GM23338 (cell line): Measurements from ENCODE around the gene NSL1. TPM values are rescaled to one million over a fixed set of nuclear protein-coding genes. Genes with fewer than 3 reads are reported as not detected.

ENCODE experiments used
- ATAC-seq: fragments of 200-7000 bp; cut with Tn5 transposase; 3 replicates; pipeline ENCODE4 v1.9.1; 2020
- DNase-seq: peaks from one replicate; pipeline ENCODE4 v3.0.0-alpha.2; 2015; ENCODE audit warnings: low spot score
- H2AFZ ChIP-seq: fragments of 200-600 bp; sonication (generic); 2 replicates; pipeline ENCODE4 v1.8.0; 2016; ENCODE audit warnings: antibody characterized with exemption, mild to moderate bottlenecking, moderate library complexity
- H3F3A ChIP-seq: fragments of 200-600 bp; sonication (generic); replicated peaks from 2 replicates; pipeline ENCODE4 v1.8.0; 2017; ENCODE audit warnings: antibody characterized with exemption, mixed run types, low read depth
- H3K27ac ChIP-seq: fragments of 200-600 bp; sonication (generic); 2 replicates; pipeline ENCODE4 v1.6.1; 2016; ENCODE audit warnings: low read depth
- H3K27me3 ChIP-seq: fragments of 200-600 bp; sonication (generic); 2 replicates; pipeline ENCODE4 v1.8.0; 2016; ENCODE audit warnings: mild to moderate bottlenecking, mixed run types, moderate library complexity; ENCODE audit not compliant: insufficient read depth
- H3K36me3 ChIP-seq: fragments of 200-600 bp; sonication (generic); 2 replicates; pipeline ENCODE4 v1.8.0; 2016; ENCODE audit warnings: mild to moderate bottlenecking; ENCODE audit not compliant: insufficient read depth
- H3K4me1 ChIP-seq: fragments of 200-600 bp; sonication (generic); 2 replicates; pipeline ENCODE4 v1.8.0; 2016; ENCODE audit warnings: mild to moderate bottlenecking, moderate library complexity; ENCODE audit not compliant: insufficient read depth
- H3K4me2 ChIP-seq: fragments of 200-600 bp; sonication (generic); 2 replicates; pipeline ENCODE4 v1.7.1; 2017; ENCODE audit warnings: mixed run types
- H3K4me3 ChIP-seq: fragments of 200-600 bp; sonication (generic); 2 replicates; pipeline ENCODE4 v1.6.1; 2016; ENCODE audit warnings: mixed run types
- H3K79me2 ChIP-seq: fragments of 200-600 bp; sonication (generic); replicated peaks from 2 replicates; pipeline ENCODE4 v1.8.0; 2017; ENCODE audit warnings: mild to moderate bottlenecking; ENCODE audit not compliant: insufficient read depth
- H3K9me2 ChIP-seq: fragments of 200-600 bp; sonication (generic); 2 replicates; pipeline ENCODE4 v1.8.0; 2017; ENCODE audit not compliant: insufficient read depth
- H4K20me1 ChIP-seq: fragments of 200-600 bp; sonication (generic); replicated peaks from 2 replicates; pipeline ENCODE4 v1.8.0; 2017; ENCODE audit warnings: mild to moderate bottlenecking; ENCODE audit not compliant: insufficient read depth
- H3K27ac Mint-ChIP-seq: 2 replicates; pipeline ENCODE4 v1.8.0; 2020; ENCODE audit warnings: inconsistent platforms, mild to moderate bottlenecking, moderate library complexity, mixed read lengths
- H3K27me3 Mint-ChIP-seq: 3 replicates; pipeline ENCODE4 v1.8.0; 2022; ENCODE audit warnings: low read depth, mild to moderate bottlenecking, moderate library complexity, mixed read lengths, inconsistent platforms; ENCODE audit not compliant: insufficient read depth, poor library complexity
- H3K36me3 Mint-ChIP-seq: 3 replicates; pipeline ENCODE4 v1.8.0; 2021; ENCODE audit warnings: low read depth, mild to moderate bottlenecking, inconsistent platforms, moderate library complexity, mixed read lengths
- H3K4me1 Mint-ChIP-seq: 3 replicates; pipeline ENCODE4 v1.8.0; 2020; ENCODE audit warnings: mild to moderate bottlenecking, inconsistent platforms, mixed read lengths
- H3K4me3 Mint-ChIP-seq: 3 replicates; pipeline ENCODE4 v1.8.0; 2021; ENCODE audit warnings: moderate library complexity, mild to moderate bottlenecking, inconsistent platforms, mixed read lengths
- H3K9me3 Mint-ChIP-seq: 3 replicates; pipeline ENCODE4 v1.8.0; 2020; ENCODE audit warnings: moderate library complexity, mild to moderate bottlenecking, inconsistent platforms, mixed read lengths
- CREB1 ChIP-seq: fragments of 250-450 bp; sonication (Bioruptor Pico); IDR thresholded peaks from 2 replicates; pipeline ENCODE4 v1.5.0; 2020; ENCODE audit warnings: low read depth, mild to moderate bottlenecking, moderate library complexity
- EZH2 ChIP-seq: fragments of 200-600 bp; sonication (generic); IDR thresholded peaks from one replicate; pipeline ENCODE4 v1.8.0; 2017; ENCODE audit warnings: antibody characterized with exemption, mild to moderate bottlenecking, low read depth; ENCODE audit not compliant: unreplicated experiment
- EZH2phosphoT487 ChIP-seq: fragments of 200-600 bp; sonication (generic); IDR thresholded peaks from one replicate; pipeline ENCODE4 v1.8.1; 2018; ENCODE audit warnings: antibody characterized with exemption; ENCODE audit not compliant: unreplicated experiment
- JUNB ChIP-seq: IDR thresholded peaks from one replicate; pipeline ENCODE4 v1.6.1; 2016; ENCODE audit warnings: antibody characterized with exemption; ENCODE audit not compliant: unreplicated experiment
- NANOG ChIP-seq: IDR thresholded peaks from 2 replicates; pipeline ENCODE4 v1.6.1; 2016; ENCODE audit warnings: antibody characterized with exemption, borderline replicate concordance
- POLR2AphosphoS5 ChIP-seq: IDR thresholded peaks from 2 replicates; pipeline ENCODE4 v1.6.1; 2016; ENCODE audit warnings: antibody characterized with exemption, low read depth
- STAT1 ChIP-seq: IDR thresholded peaks from one replicate; pipeline ENCODE4 v1.6.1; 2016; ENCODE audit warnings: antibody characterized with exemption; ENCODE audit not compliant: unreplicated experiment
- ZNF114 ChIP-seq: fragments of 250-450 bp; sonication (Bioruptor Pico); IDR thresholded peaks from 2 replicates; pipeline ENCODE4 v1.5.0; 2020; ENCODE audit warnings: mild to moderate bottlenecking, moderate library complexity
- polyA plus RNA-seq: library from polyadenylated mRNA; unstranded; fragments of >200 nt; fragmentation: Nextera tagmentation; extraction: Ambion mirVana; gene quantifications from 2 replicates; pipeline ENCODE4 v1.2.1, GENCODE V29; 2016
- total RNA-seq: library from RNA; depleted of rRNA; stranded (reverse); fragments of >200 nt; shearing (Covaris generic); gene quantifications from 2 replicates; pipeline ENCODE4 v1.2.3, GENCODE V29; 2014
- TF ChIP-seq, protein P1 (sequence below), 2 experiments: fragments of 200-600 bp in 1 of 2; sonication (generic) in 1 of 2; conservative IDR thresholded peaks; 2 replicates each; pipeline versions ENCODE4 v1.5.1 to v1.6.1; 2016 to 2017; ENCODE audit warnings: antibody characterized with exemption in 2 of 2, low read depth in 2 of 2, mild to moderate bottlenecking in 2 of 2, moderate library complexity in 1 of 2
- TF ChIP-seq, protein P2 (sequence below): IDR thresholded peaks from one replicate; pipeline ENCODE4 v1.6.1; 2018; ENCODE audit warnings: antibody characterized with exemption; ENCODE audit not compliant: unreplicated experiment

The NSL1 gene
- total and polyA plus RNA-seq, 2 experiments from 2014 or later: 96.8 to 102 TPM

DNA sequence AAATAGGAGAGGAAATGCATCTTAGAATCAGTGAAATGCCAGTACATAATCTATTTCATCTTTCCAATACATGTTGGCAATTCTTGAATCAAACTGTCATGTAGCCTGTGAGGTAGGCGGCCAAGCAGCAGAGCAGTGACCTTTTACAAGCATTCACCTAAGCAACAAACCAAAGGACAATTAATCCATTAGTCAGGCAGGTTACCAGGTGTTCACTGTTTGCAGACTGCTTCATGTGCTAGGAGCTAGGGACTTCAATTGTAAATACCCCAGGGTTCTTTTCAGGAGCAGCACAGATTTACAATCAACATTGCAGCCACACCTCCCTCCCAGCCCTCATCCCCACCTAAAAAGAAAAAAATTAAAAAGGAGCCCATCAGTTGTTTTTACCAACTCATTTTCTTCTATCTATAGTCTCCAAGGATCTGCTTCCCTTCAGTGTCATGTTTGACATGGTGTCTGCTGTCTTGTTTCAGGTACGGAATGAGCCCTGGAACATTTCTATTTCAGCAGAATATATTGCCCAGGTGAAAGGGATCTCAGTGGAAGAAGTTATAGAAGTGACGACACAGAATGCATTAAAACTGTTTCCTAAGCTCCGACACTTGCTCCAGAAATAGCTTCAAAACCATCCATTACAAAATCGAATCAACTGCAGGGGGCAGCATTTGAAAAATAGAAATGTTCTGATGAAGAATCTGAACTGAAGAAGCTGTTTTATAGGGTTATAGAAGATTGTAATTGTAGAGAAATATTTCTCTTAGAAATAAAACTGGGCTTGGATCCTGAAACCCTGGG is 23.2 kb upstream of the NSL1 start:
- no peak overlapping the region for H3K4me3 ChIP-seq
- no peak for TF ChIP-seq CREB1 (CRISPR knock-in tag)
- no peak for TF ChIP-seq EZH2
- TF ChIP-seq, protein P1, sequence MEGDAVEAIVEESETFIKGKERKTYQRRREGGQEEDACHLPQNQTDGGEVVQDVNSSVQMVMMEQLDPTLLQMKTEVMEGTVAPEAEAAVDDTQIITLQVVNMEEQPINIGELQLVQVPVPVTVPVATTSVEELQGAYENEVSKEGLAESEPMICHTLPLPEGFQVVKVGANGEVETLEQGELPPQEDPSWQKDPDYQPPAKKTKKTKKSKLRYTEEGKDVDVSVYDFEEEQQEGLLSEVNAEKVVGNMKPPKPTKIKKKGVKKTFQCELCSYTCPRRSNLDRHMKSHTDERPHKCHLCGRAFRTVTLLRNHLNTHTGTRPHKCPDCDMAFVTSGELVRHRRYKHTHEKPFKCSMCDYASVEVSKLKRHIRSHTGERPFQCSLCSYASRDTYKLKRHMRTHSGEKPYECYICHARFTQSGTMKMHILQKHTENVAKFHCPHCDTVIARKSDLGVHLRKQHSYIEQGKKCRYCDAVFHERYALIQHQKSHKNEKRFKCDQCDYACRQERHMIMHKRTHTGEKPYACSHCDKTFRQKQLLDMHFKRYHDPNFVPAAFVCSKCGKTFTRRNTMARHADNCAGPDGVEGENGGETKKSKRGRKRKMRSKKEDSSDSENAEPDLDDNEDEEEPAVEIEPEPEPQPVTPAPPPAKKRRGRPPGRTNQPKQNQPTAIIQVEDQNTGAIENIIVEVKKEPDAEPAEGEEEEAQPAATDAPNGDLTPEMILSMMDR (conservative IDR thresholded peaks at IDR 0.05; ENCODE audit: low read depth in 2 of 2): peak; percentile 36 to 57
- TF ChIP-seq STAT1: no peak
- ATAC-seq: peak; percentile 68

DNA sequence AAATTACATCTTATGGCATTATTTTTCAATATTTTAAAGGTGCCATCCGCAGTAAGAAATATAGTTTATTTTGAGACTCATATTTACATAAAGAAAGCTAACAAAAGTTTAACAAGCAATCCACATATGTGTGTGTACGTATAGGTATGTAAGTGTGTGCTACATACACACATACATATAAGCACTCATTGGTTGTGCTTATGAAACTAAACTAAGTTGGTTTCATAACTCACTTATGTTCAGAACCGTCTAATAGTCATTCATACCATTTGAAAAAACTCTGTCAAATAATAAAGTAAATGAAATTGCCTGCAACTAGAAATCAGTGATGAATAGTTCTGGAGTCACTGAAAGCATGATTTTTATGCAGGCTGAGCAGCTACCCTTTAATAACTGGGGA is 14.2 kb upstream of the NSL1 start:
- H3F3A ChIP-seq: no peaks in the 10 kb centered on the region; the same call in 1 of the 2 replicates
- H3K4me1 Mint-ChIP-seq: peaks cover 5% of the 10 kb centered on the region; the same call in 2 of the 3 replicates
- no peaks in the 10 kb centered on the region; the same call in 1 of the 2 replicates for H3K36me3 ChIP-seq
- H3K36me3 Mint-ChIP-seq: peaks cover 39% of the 10 kb centered on the region
- no peaks in the 10 kb centered on the region for H3K79me2 ChIP-seq
- peaks cover 3% of the 10 kb centered on the region; the same call in 1 of the 2 replicates for H3K4me1 ChIP-seq
- DNase-seq: no peak
- H2AFZ ChIP-seq: no peak overlapping the region
- TF ChIP-seq EZH2phosphoT487: no peak
- TF ChIP-seq NANOG: no peak
- no peak for TF ChIP-seq STAT1
- TF ChIP-seq ZNF114 (CRISPR knock-in tag): no peak
- no peak for TF ChIP-seq JUNB
- TF ChIP-seq POLR2AphosphoS5: no peak
- TF ChIP-seq, protein P2, sequence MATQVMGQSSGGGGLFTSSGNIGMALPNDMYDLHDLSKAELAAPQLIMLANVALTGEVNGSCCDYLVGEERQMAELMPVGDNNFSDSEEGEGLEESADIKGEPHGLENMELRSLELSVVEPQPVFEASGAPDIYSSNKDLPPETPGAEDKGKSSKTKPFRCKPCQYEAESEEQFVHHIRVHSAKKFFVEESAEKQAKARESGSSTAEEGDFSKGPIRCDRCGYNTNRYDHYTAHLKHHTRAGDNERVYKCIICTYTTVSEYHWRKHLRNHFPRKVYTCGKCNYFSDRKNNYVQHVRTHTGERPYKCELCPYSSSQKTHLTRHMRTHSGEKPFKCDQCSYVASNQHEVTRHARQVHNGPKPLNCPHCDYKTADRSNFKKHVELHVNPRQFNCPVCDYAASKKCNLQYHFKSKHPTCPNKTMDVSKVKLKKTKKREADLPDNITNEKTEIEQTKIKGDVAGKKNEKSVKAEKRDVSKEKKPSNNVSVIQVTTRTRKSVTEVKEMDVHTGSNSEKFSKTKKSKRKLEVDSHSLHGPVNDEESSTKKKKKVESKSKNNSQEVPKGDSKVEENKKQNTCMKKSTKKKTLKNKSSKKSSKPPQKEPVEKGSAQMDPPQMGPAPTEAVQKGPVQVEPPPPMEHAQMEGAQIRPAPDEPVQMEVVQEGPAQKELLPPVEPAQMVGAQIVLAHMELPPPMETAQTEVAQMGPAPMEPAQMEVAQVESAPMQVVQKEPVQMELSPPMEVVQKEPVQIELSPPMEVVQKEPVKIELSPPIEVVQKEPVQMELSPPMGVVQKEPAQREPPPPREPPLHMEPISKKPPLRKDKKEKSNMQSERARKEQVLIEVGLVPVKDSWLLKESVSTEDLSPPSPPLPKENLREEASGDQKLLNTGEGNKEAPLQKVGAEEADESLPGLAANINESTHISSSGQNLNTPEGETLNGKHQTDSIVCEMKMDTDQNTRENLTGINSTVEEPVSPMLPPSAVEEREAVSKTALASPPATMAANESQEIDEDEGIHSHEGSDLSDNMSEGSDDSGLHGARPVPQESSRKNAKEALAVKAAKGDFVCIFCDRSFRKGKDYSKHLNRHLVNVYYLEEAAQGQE: no peak
- no peaks in the 10 kb centered on the region for H3K9me2 ChIP-seq
- no peak overlapping the region for H3K4me3 Mint-ChIP-seq
- no peak overlapping the region for H3K27ac ChIP-seq
- H4K20me1 ChIP-seq: no peaks in the 10 kb centered on the region
- peaks cover 2% of the 10 kb centered on the region for H3K27me3 Mint-ChIP-seq
- H3K4me2 ChIP-seq: no peak overlapping the region
- H3K27ac Mint-ChIP-seq: no peak overlapping the region
- H3K4me3 ChIP-seq: no peak overlapping the region
- H3K27me3 ChIP-seq: no peaks in the 10 kb centered on the region
- peaks cover 14% of the 10 kb centered on the region for H3K9me3 Mint-ChIP-seq
- no peak for ATAC-seq

More for the DNA sequence above, 23.2 kb upstream of the NSL1 start:
- no peaks in the 10 kb centered on the region for H4K20me1 ChIP-seq
- no peak overlapping the region for H2AFZ ChIP-seq
- no peaks in the 10 kb centered on the region for H3K79me2 ChIP-seq
- Mint-ChIP-seq H3K27me3 (no peaks in the 10 kb centered on the region), H3K4me1 (peaks cover 14% of the 10 kb centered on the region; the same call in 2 of the 3 replicates), H3K4me3 (no peak overlapping the region), H3K36me3 (no peaks in the 10 kb centered on the region; the same call in 2 of the 3 replicates), H3K9me3 (no peaks in the 10 kb centered on the region), H3K27ac (peak overlapping the region; percentile 70; the same call in 1 of the 2 replicates)
- H3K4me1 ChIP-seq: peaks cover 16% of the 10 kb centered on the region; the same call in 1 of the 2 replicates
- H3K36me3 ChIP-seq: no peaks in the 10 kb centered on the region
- no peaks in the 10 kb centered on the region for H3K27me3 ChIP-seq
- H3K27ac ChIP-seq: 0 out of 2 replicates have a peak overlapping the region, but pooled peaks have one; percentile 1
- H3F3A ChIP-seq: no peaks in the 10 kb centered on the region
- peak; percentile 34 for DNase-seq
- no peaks in the 10 kb centered on the region for H3K9me2 ChIP-seq
- H3K4me2 ChIP-seq: no peak overlapping the region
